HG02759 (cell line): ENCODE measurements around the gene LRRC2.
"Not testable (repeated sequence)": the region's sequence is repeated elsewhere in the genome, so short reads cannot be mapped to it uniquely, and the experiment has no call there.

Experiments used
- ATAC-seq: cut with Tn5 transposase; IDR thresholded peaks from one replicate; pipeline ENCODE4 v1.9.1; 2021; ENCODE audit warnings: mild to moderate bottlenecking, moderate library complexity; ENCODE audit not compliant: unreplicated experiment

LRRC2 gene

GRCh38 chr3:46536758-46537157 is 29.3 kb downstream of the LRRC2 start:
- no peak for ATAC-seq

- no peak for ATAC-seq
Measured at GRCh38 chr3:46535746-46536145, 30.4 kb downstream of the LRRC2 start.

GRCh38 chr3:46533091-46533490 is 33.0 kb downstream of the LRRC2 start:
- ATAC-seq, result no peak

GRCh38 chr3:46527239-46527638 is 38.9 kb downstream of the LRRC2 start:
- ATAC-seq, result no peak

DNA sequence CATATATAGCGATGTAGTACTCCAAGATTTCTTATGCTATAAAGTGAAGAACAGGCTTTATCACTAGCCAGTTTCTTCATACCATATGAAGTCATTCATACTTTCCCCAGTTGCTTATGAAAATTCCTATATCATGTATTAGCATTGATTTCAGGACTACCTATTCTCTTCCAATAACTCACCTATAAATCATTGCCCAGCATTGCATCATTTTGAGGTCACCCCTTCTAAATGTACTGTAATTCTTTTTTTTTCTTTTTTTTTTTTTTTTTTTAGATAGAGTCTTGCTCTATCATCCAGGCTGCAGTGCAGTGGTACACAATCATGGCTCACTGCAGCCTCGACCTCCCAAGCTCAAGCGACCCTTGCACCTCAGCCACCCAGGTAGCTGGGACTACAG is 41.3 kb downstream of the LRRC2 start:
- no peak for ATAC-seq

GRCh38 chr3:46524008-46524407 is 42.1 kb downstream of the LRRC2 start:
- ATAC-seq, result no peak

GRCh38 chr3:46523556-46523955 is 42.5 kb downstream of the LRRC2 start:
- no peak for ATAC-seq

- not testable (repeated sequence) for ATAC-seq
Measured at GRCh38 chr3:46522201-46522600, 43.9 kb downstream of the LRRC2 start.

DNA sequence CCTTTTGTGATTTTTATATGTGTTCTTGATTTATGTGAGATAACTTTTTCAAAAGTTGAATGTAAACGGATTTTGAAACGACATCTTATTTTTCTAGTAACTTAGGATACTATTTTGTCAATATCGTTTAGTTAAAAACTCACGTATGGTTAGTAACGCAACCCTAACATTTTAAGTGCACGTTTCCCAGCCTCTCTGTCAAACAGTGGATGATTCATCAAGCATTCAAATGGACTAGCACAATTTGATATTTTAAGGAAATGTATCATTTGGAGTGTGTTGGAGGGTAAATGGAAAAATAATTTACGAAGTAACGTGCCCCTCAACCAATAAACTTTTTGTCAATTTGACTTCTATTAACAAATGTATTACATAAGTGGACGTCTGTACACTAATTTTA is 45.0 kb downstream of the LRRC2 start:
- ATAC-seq, result no peak

DNA sequence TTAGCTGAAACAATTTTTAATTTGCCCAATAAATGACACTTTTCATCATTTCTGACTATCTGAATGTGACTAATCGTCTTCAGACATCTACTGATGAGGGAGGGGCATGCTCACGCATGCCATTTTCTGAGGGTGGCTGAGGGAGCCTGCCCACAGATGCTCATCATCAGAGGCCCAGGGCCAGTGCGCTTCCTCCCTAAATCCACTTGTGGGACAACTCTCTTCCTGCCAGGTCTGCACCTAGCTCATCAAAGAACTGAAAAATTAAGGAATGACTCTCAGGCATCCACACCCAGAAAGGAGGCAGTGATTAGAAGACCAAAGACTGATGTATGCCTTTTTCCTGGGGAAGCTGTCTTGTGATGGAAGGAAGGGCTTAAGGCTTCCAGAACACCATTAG is 45.6 kb downstream of the LRRC2 start:
- ATAC-seq, result no peak

DNA sequence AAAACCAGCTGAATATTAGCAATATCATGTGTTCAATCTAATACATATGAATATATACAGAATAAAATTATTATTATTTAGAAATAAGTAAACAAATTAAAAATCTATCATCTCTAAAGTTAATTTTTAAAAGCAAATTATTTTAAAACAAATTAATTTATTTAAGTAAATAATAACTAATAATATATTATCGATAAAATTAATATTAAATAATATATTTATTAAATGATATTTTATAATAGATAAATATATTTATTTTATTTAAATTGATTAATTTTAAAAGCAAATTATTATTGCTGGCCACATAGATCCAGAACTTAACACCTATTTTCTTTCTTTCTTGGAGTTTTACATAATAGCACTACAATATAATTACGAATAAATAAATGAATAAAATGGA is 46.1 kb downstream of the LRRC2 start:
- ATAC-seq, result no peak

DNA sequence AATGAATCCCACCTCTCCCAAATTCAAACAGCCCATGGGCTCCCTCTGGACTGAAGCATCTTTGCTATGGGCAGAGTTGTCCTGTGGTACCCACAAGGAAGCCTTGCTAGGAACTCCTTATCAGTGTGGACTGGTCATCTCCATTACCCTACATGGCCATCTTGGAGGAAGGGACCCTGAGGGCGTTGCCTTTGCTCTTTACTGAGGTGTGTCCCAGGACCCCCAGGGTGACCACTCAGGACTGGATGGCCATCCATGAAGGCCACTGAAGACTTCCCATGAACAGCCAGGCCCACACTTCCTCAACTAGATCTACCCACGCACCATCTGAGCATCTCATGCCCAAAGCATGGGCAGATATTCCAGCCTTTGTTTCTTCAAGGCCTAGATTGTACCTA is 48.3 kb downstream of the LRRC2 start:
- no peak for ATAC-seq

DNA sequence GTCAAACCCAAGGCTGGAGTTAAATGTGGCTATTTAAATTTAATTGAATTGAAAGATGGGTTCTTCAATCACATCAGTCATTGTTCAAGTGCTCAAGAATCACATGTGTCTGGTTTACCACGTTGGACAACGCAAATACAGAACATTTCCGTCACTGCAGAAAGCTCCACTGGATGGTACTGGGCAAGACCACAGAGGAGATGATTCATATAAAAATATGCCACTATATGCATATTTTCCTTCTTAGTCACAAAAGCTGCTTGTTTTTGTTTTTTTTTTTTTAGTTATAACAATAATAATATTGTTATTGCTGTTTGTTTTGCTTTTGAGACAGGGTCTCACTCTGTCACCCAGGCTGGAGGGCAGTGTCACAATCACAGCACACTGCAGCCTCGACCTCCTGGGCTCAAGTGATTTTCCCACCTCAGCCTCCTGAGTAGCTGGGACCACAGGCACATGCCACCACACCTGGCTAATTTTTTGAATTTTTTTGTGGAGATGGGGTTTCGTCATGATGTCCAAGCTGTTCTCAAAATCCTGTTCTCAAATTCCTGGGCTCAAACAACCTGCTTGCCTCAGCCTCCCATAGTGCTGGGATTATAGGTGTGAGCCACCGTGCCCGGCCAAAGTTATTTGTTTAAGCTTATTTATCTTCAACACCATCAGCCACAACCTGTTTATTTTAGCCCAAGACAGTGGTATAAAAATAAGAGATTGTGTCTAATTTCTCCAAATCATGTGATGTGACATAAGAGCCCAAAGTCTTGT is 48.9 kb downstream of the LRRC2 start:
- no peak for ATAC-seq

GRCh38 chr3:46516521-46516920 is 49.6 kb downstream of the LRRC2 start:
- ATAC-seq, result no peak

GRCh38 chr3:46512191-46512749 is 53.8 kb downstream of the LRRC2 start:
- no peak for ATAC-seq

- ATAC-seq, result no peak
Measured at GRCh38 chr3:46509661-46510187, 56.4 kb downstream of the LRRC2 start.

GRCh38 chr3:46508850-46509591 is 57.1 kb downstream of the LRRC2 start:
- no peak for ATAC-seq

- no peak for ATAC-seq
Measured at GRCh38 chr3:46506526-46506925, 59.6 kb downstream of the LRRC2 start.

GRCh38 chr3:46505953-46506352 is 60.1 kb downstream of the LRRC2 start:
- ATAC-seq, result no peak

GRCh38 chr3:46504789-46505188 is 61.3 kb downstream of the LRRC2 start:
- ATAC-seq, result no peak

DNA sequence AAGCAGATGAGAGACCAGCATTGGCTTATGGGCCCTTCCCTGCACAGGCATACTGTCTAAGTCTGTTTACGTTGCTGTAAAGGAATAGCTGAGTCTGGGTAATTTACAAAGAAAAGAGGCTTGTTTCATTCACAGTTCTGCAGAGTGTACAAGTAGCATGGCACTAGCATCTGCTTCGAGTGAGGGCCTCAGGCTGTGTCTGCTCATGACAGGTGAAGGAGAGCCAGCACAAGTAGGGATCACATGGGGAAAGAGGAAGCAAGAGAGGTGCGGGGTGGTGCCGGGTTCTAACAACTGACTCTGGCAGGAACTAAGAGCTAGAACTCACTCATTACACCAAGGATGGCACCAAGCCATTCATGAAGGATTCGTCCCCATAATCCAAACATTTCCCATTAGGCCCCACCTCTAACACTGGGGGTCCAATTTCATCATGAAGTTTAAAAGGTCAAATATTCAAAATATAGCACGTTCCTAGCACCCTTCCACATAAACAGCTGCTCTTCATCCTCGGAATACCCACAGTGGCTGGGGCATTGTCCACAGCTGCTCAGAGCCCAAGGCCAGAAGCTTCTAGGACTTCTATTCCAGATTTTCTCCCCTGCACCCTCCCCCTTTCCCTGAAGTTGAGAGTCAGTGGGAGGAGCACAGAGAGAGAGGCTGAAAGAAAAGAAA is 62.8 kb downstream of the LRRC2 start:
- ATAC-seq, result no peak
